Testis (tissue), 2 donors: Measurements from ENCODE around the gene NET1.

ENCODE experiments used
- POLR2A ChIP-seq: fragments of 450-650 bp; IDR thresholded peaks from one replicate; pipeline ENCODE4 v1.6.1; 2017; ENCODE audit warnings: antibody characterized with exemption, mild to moderate bottlenecking, moderate library complexity
- TF ChIP-seq, protein P1 (sequence below), 3 experiments: fragments of 450-650 bp in 2 of 3; fragments of 200-600 bp in 1 of 3; sonication (generic) in 1 of 3; IDR thresholded peaks; one replicate each; pipeline ENCODE4 v1.5.1; 2016 to 2019; ENCODE audit warnings: antibody characterized with exemption in 3 of 3, mild to moderate bottlenecking in 2 of 3, moderate library complexity in 1 of 3

DNA sequence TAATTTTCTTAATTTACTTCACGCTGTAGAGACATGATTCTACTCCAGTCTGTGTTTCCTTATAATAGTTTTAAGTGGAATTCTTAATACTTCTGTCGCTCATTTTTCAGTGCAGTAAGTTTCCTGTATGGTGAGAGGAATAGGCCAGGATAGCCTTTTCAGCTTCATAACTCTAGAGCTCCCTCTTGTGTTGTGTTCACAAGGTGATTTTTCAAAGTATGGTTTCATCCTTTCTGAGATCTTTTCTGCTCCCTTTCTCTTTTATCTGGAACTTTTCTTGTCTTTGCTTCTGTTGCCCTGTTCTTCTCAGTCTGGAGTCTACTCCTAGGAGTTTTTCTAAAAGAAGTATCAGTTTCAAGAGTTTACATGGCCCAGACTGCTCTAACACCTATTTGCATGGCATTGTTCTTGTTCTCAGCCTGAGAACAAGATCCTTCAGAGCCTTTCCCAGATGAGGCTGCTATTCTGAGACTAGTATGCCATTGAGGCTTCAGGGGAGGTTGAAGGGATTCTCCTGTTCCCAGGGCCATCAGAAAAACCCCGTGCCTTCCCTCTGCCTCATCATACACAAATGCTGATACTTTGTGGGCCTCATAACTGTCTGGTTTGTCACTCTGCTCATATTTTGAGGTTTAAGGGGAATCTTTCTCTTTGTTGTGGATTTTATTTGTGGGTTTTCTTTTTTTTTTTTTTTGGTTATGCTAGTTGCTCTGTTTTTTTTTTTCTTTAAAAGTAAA, 21.8 kb downstream of the NET1 start:
- TF ChIP-seq, protein P1, sequence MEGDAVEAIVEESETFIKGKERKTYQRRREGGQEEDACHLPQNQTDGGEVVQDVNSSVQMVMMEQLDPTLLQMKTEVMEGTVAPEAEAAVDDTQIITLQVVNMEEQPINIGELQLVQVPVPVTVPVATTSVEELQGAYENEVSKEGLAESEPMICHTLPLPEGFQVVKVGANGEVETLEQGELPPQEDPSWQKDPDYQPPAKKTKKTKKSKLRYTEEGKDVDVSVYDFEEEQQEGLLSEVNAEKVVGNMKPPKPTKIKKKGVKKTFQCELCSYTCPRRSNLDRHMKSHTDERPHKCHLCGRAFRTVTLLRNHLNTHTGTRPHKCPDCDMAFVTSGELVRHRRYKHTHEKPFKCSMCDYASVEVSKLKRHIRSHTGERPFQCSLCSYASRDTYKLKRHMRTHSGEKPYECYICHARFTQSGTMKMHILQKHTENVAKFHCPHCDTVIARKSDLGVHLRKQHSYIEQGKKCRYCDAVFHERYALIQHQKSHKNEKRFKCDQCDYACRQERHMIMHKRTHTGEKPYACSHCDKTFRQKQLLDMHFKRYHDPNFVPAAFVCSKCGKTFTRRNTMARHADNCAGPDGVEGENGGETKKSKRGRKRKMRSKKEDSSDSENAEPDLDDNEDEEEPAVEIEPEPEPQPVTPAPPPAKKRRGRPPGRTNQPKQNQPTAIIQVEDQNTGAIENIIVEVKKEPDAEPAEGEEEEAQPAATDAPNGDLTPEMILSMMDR (IDR thresholded peaks at IDR 0.05), result peak; percentile 35 to 61 (median 46)
- no peak for TF ChIP-seq POLR2A
